HEK293T (cell line): ENCODE data around the gene PPP1R3G.

Experiments
- ARNT ChIP-seq: fragments of 450-650 bp; IDR thresholded peaks from 2 replicates; pipeline ENCODE4 v1.6.1; 2017; ENCODE audit warnings: mild to moderate bottlenecking
- ELF4 ChIP-seq: fragments of 450-650 bp; IDR thresholded peaks from 2 replicates; pipeline ENCODE4 v1.6.1; 2017; ENCODE audit warnings: antibody characterized with exemption
- FOXA1 ChIP-seq: fragments of 450-650 bp; IDR thresholded peaks from 2 replicates; pipeline ENCODE4 v1.6.1; 2016; ENCODE audit warnings: mild to moderate bottlenecking
- FOXK2 ChIP-seq: fragments of 450-650 bp; IDR thresholded peaks from 2 replicates; pipeline ENCODE4 v1.6.1; 2016; ENCODE audit warnings: mild to moderate bottlenecking
- PKNOX1 ChIP-seq: fragments of 450-650 bp; IDR thresholded peaks from 2 replicates; pipeline ENCODE4 v1.6.1; 2016
- SP1 ChIP-seq: fragments of 450-650 bp; IDR thresholded peaks from 2 replicates; pipeline ENCODE4 v1.6.1; 2017
- SUZ12 ChIP-seq: fragments of 450-650 bp; IDR thresholded peaks from 2 replicates; pipeline ENCODE4 v1.6.1; 2016; ENCODE audit warnings: mild to moderate bottlenecking

- no peak for TF ChIP-seq SP1
- TF ChIP-seq ARNT, result no peak
- no peak for TF ChIP-seq SUZ12
- no peak for TF ChIP-seq ELF4
- no peak for TF ChIP-seq FOXA1
- TF ChIP-seq PKNOX1, result no peak
- TF ChIP-seq FOXK2, result no peak
Measured at GRCh38 chr6:5121479-5121878, 36.3 kb downstream of the PPP1R3G start.
